H1 (cell line): ENCODE results near the gene CAMKK2. TPM values are rescaled to one million over a fixed set of nuclear protein-coding genes. Genes with fewer than 3 reads are reported as not detected.

ENCODE experiments used
- CTCF ChIA-PET: fragments of 300-600 bp; sonication (Branson Sonifier 250); formaldehyde crosslinking; loops from one replicate; lab custom pipeline; 2021; ENCODE audit not compliant: partially characterized antibody; lab: Charles Lee
- POLR2A ChIA-PET: fragments of 300-600 bp; sonication (Branson Sonifier 250); formaldehyde crosslinking; loops from one replicate; lab custom pipeline; 2021; ENCODE audit warnings: inconsistent platforms; ENCODE audit not compliant: partially characterized antibody; lab: Charles Lee
- DNase-seq, 2 experiments: peaks; one replicate each; pipeline versions ENCODE4 v3.0.0 to v3.0.0-alpha.2; 2010 to 2022; ENCODE audit warnings: low spot score in 2 of 2, low read depth in 1 of 2, mixed read lengths in 1 of 2
- FAIRE-seq: peaks from 2 replicates; lab custom pipeline; 2011; peaks lifted over from hg19 to GRCh38; lab: Jason Lieb, UNC
- H2AFZ ChIP-seq: 2 replicates; pipeline ENCODE4 v1.8.1; 2012; ENCODE audit warnings: low read length, inconsistent platforms
- H2AK5ac ChIP-seq: 2 replicates; pipeline ENCODE4 v1.6.1; 2013; ENCODE audit warnings: low read depth, low read length
- H2BK120ac ChIP-seq: replicated peaks from 2 replicates; pipeline ENCODE3; 2013; ENCODE audit warnings: low read depth, low read length, inconsistent platforms
- H2BK12ac ChIP-seq: 2 replicates; pipeline ENCODE4 v1.6.1; 2013; ENCODE audit warnings: low read depth, low read length
- H2BK15ac ChIP-seq: 2 replicates; pipeline ENCODE4 v1.6.1; 2013; ENCODE audit warnings: low read length
- H2BK20ac ChIP-seq: 2 replicates; pipeline ENCODE4 v1.6.1; 2013; ENCODE audit warnings: low read length
- H2BK5ac ChIP-seq: 2 replicates; pipeline ENCODE4 v1.6.1; 2013; ENCODE audit warnings: low read depth, low read length
- H3K14ac ChIP-seq: 2 replicates; pipeline ENCODE4 v1.6.1; 2013; ENCODE audit warnings: inconsistent platforms; ENCODE audit not compliant: insufficient read length
- H3K18ac ChIP-seq: 2 replicates; pipeline ENCODE4 v1.6.1; 2013; ENCODE audit warnings: low read length; ENCODE audit errors: extremely low read depth
- H3K23ac ChIP-seq: 2 replicates; pipeline ENCODE4 v1.6.1; 2013; ENCODE audit warnings: inconsistent platforms; ENCODE audit not compliant: insufficient read length
- H3K23me2 ChIP-seq: 2 replicates; pipeline ENCODE4 v1.6.1; 2013; ENCODE audit warnings: low read depth, low read length
- H3K27ac ChIP-seq: 2 replicates; pipeline ENCODE4 v1.6.1; 2011; ENCODE audit warnings: low read depth, low read length, inconsistent platforms
- H3K27me3 ChIP-seq, 4 experiments: replicated peaks in 1 of 4; 1 replicate in 1 of 4; 2 replicates in 3 of 4; pipeline versions ENCODE4 v1.6.1 to v1.8.1; 2011 to 2013; ENCODE audit warnings: low read length in 3 of 4, mild to moderate bottlenecking in 3 of 4, inconsistent platforms in 2 of 4, mixed read lengths in 2 of 4, moderate library complexity in 1 of 4; ENCODE audit not compliant: control insufficient read depth in 3 of 4, insufficient read depth in 3 of 4; ENCODE audit errors: extremely low read depth in 1 of 4
- H3K36me3 ChIP-seq, 4 experiments: 2 replicates each; pipeline versions ENCODE4 v1.6.1 to v1.8.1; 2011 to 2013; ENCODE audit warnings: mild to moderate bottlenecking in 4 of 4, low read length in 3 of 4, moderate library complexity in 2 of 4, control low read depth in 1 of 4, inconsistent platforms in 1 of 4; ENCODE audit not compliant: insufficient read depth in 4 of 4, control insufficient read depth in 2 of 4
- H3K4ac ChIP-seq: replicated peaks from 2 replicates; pipeline ENCODE3; 2013; ENCODE audit warnings: low read length, low read depth, mixed read lengths, inconsistent platforms; ENCODE audit not compliant: insufficient read length
- H3K4me1 ChIP-seq, 4 experiments: replicated peaks in 1 of 4; 1 replicate in 1 of 4; 2 replicates in 3 of 4; pipeline versions ENCODE4 v1.6.1 to v1.8.1; 2011 to 2013; ENCODE audit warnings: low read length in 3 of 4, inconsistent platforms in 2 of 4, mixed read lengths in 1 of 4; ENCODE audit not compliant: insufficient read depth in 4 of 4, control insufficient read depth in 3 of 4
- H3K4me2 ChIP-seq, 2 experiments: 2 replicates each; pipeline versions ENCODE4 v1.6.1 to v1.8.1; 2011 to 2013; ENCODE audit warnings: low read depth in 2 of 2, low read length in 2 of 2, control low read depth in 1 of 2, inconsistent platforms in 1 of 2, mild to moderate bottlenecking in 1 of 2; ENCODE audit not compliant: insufficient read depth in 1 of 2
- H3K4me3 ChIP-seq, 4 experiments: fragments of 200-600, 300-600 bp in 1 of 4; sonication (generic), shearing (Covaris generic), sonication (Bioruptor Twin) in 1 of 4; 2 replicates each; pipeline versions ENCODE4 v1.5.1 to v1.8.1; 2011 to 2016; ENCODE audit warnings: low read length in 4 of 4, low read depth in 3 of 4, control low read depth in 2 of 4, inconsistent platforms in 2 of 4, mild to moderate bottlenecking in 2 of 4, mixed read lengths in 1 of 4, moderate library complexity in 1 of 4; ENCODE audit not compliant: insufficient read depth in 2 of 4; ENCODE audit errors: extremely low read depth in 1 of 4
- H3K56ac ChIP-seq: replicated peaks from 2 replicates; pipeline ENCODE3; 2013; ENCODE audit warnings: low read depth, mild to moderate bottlenecking, mixed read lengths, low read length, inconsistent platforms; ENCODE audit not compliant: insufficient read length
- H3K79me1 ChIP-seq: 2 replicates; pipeline ENCODE4 v1.6.1; 2013; ENCODE audit warnings: low read depth, low read length, control low read depth
- H3K79me2 ChIP-seq, 2 experiments: 2 replicates each; pipeline versions ENCODE4 v1.6.1 to v1.8.1; 2012 to 2013; ENCODE audit warnings: low read length in 2 of 2, mild to moderate bottlenecking in 2 of 2, inconsistent platforms in 1 of 2; ENCODE audit not compliant: insufficient read depth in 2 of 2, control insufficient read depth in 1 of 2
- H3K9ac ChIP-seq, 4 experiments: replicated peaks in 1 of 4; 1 replicate in 1 of 4; 2 replicates in 3 of 4; pipeline versions ENCODE4 v1.6.1 to v1.8.1; 2011 to 2013; ENCODE audit warnings: low read depth in 3 of 4, low read length in 3 of 4, control low read depth in 2 of 4, mild to moderate bottlenecking in 2 of 4, moderate library complexity in 2 of 4, inconsistent platforms in 1 of 4; ENCODE audit errors: extremely low read depth in 1 of 4
- H3K9me3 ChIP-seq, 2 experiments: 2 replicates each; pipeline versions ENCODE4 v1.6.1 to v1.8.1; 2012 to 2013; ENCODE audit warnings: mild to moderate bottlenecking in 2 of 2, moderate library complexity in 2 of 2, control low read depth in 1 of 2, inconsistent platforms in 1 of 2, low read depth in 1 of 2, low read length in 1 of 2, mixed read lengths in 1 of 2; ENCODE audit not compliant: insufficient read depth in 2 of 2
- H4K20me1 ChIP-seq, 2 experiments: replicated peaks in 1 of 2; 2 replicates each; pipeline versions ENCODE3 to v1.8.1; 2011 to 2013; ENCODE audit warnings: inconsistent platforms in 2 of 2, low read length in 2 of 2, mild to moderate bottlenecking in 1 of 2; ENCODE audit not compliant: insufficient read depth in 2 of 2, control insufficient read depth in 1 of 2
- H4K5ac ChIP-seq: 2 replicates; pipeline ENCODE4 v1.6.1; 2013; ENCODE audit warnings: low read length, low read depth, mixed read lengths, inconsistent platforms; ENCODE audit not compliant: insufficient read length
- H4K8ac ChIP-seq: 2 replicates; pipeline ENCODE4 v1.8.0; 2013; ENCODE audit warnings: mild to moderate bottlenecking, moderate library complexity, low read length, inconsistent platforms; ENCODE audit not compliant: insufficient read depth; ENCODE audit errors: extremely low read depth
- H4K91ac ChIP-seq: replicated peaks from 2 replicates; pipeline ENCODE3; 2013; ENCODE audit warnings: low read length, mixed read lengths, inconsistent platforms; ENCODE audit not compliant: insufficient read length
- ATF2 ChIP-seq: IDR thresholded peaks from 2 replicates; pipeline ENCODE4 v1.6.1; 2012; ENCODE audit warnings: low read length, inconsistent platforms
- BCL11A ChIP-seq, 2 experiments: IDR thresholded peaks; one replicate each; pipeline ENCODE4 v1.6.1; 2011; ENCODE audit warnings: low read depth in 2 of 2, low read length in 2 of 2, mild to moderate bottlenecking in 2 of 2
- KDM5A ChIP-seq: fragments of 200-600 bp; IDR thresholded peaks from 2 replicates; pipeline ENCODE4 v1.7.1; 2012; ENCODE audit warnings: mild to moderate bottlenecking, low read length, inconsistent platforms, mixed read lengths
- PHF8 ChIP-seq: fragments of 200-600 bp; sonication (generic); conservative IDR thresholded peaks from 2 replicates; pipeline ENCODE4 v1.7.1; 2012; ENCODE audit warnings: low read depth, mild to moderate bottlenecking, inconsistent platforms, low read length, moderate library complexity
- RFX5 ChIP-seq: IDR thresholded peaks from 2 replicates; pipeline ENCODE4 v1.6.1; 2011; ENCODE audit warnings: low read depth, low read length, improper control_type of control experiment, borderline replicate concordance
- RXRA ChIP-seq: IDR thresholded peaks from 2 replicates; pipeline ENCODE4 v1.6.1; 2011; ENCODE audit warnings: low read depth, mild to moderate bottlenecking, low read length, moderate library complexity; ENCODE audit not compliant: insufficient read depth
- SIN3A ChIP-seq, 2 experiments: IDR thresholded peaks in 1 of 2; conservative IDR thresholded peaks in 1 of 2; 2 replicates each; pipeline ENCODE4 v1.6.1; 2011 to 2012; ENCODE audit warnings: low read length in 2 of 2, improper control_type of control experiment in 1 of 2, low read depth in 1 of 2, mild to moderate bottlenecking in 1 of 2
- TCF12 ChIP-seq: IDR thresholded peaks from 2 replicates; pipeline ENCODE4 v1.6.1; 2011; ENCODE audit warnings: low read depth, mild to moderate bottlenecking, low read length
- WGBS, 2 experiments: shearing (Covaris generic) in 1 of 2; methylation state at CpG; one replicate each; pipeline versions ENCODE4 v1.1.6 to v1.1.7; 2013 to 2015; ENCODE audit warnings: low lambda C conversion rate in 2 of 2, mixed read lengths in 2 of 2, inconsistent platforms in 1 of 2, low coverage in 1 of 2, missing lambda C conversion rate in 1 of 2; ENCODE audit not compliant: insufficient replicate concordance in 2 of 2, insufficient coverage in 1 of 2, insufficient read length in 1 of 2; ENCODE audit errors: extremely low coverage in 1 of 2, missing lambda C conversion rate in 1 of 2; 5-methylcytosine and 5-hydroxymethylcytosine counted together
- polyA plus RNA-seq, 7 experiments: library from polyadenylated mRNA; depleted of rRNA in 3 of 7; stranded (reverse) in 5 of 7; unstranded in 2 of 7; fragments of >200 nt in 5 of 7; fragments of 200-250 nt in 2 of 7; gene quantifications; 1 replicate in 5 of 7; 2 replicates in 1 of 7; 4 replicates in 1 of 7; pipeline versions ENCODE4 v1.2.1 to v1.2.3, GENCODE V29; 2011 to 2013; ENCODE audit warnings: missing spikeins in 2 of 7, mixed read lengths in 2 of 7
- total RNA-seq: library from RNA; stranded (reverse); fragmentation: NEBNext Ultra II Directional; extraction: Animal tissue kit (Norgen Biotek cat#: 25700); gene quantifications from 2 replicates; pipeline ENCODE4 v1.2.1, GENCODE V29; 2021
- TF ChIP-seq, protein P1 (sequence below), 3 experiments: IDR thresholded peaks; 1 replicate in 2 of 3; 2 replicates in 1 of 3; pipeline versions ENCODE4 v1.5.1 to v1.6.1; 2011; ENCODE audit warnings: low read length in 3 of 3, mild to moderate bottlenecking in 3 of 3, inconsistent platforms in 2 of 3, low read depth in 1 of 3, moderate library complexity in 1 of 3; ENCODE audit not compliant: insufficient read depth in 1 of 3; ENCODE audit errors: control extremely low read depth in 1 of 3

CAMKK2 gene
- total and polyA plus RNA-seq, 2 of the 8 experiments (the other 6 are each of a cell fraction or from before 2014, with no cell fraction given), result 29.6 to 30.6 TPM

DNA sequence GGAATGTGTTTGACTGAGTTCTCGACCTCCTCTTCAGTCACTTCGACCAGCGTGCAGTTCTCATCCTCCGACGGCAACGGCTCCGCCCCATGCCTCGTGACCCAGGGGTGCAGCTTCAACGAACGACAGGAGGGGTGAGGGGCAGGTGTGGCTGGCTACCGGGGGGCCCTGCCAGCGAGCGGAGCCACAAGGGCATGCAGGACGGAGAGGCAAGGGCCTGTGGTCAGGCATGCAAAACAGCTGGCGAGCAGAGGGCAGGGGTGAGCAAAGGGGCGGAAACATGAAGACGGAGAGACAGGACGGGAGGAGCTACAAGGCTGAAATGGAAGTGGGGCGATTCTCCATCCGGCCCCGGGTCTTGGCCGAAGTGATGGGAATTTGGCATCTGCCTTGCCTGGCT, 47.9 kb downstream of the CAMKK2 start:
- 93% methylated on average over 17 of the region's 22 CpGs; no CpG with 5 or more reads in 1 of the 2 experiments for WGBS, 2 experiments
- no peaks in the 10 kb centered on the region for H4K20me1 ChIP-seq
- no peak overlapping the region for H2BK5ac ChIP-seq
- no peak overlapping the region for H2AK5ac ChIP-seq
- no peak overlapping the region for H2BK15ac ChIP-seq
- H2BK120ac ChIP-seq, result no peak overlapping the region
- no peak overlapping the region for H3K4me2 ChIP-seq
- no peak overlapping the region for H3K56ac ChIP-seq
- no peak overlapping the region for H3K4me3 ChIP-seq
- no peaks in the 10 kb centered on the region for H3K79me2 ChIP-seq
- DNase-seq (no peak), FAIRE-seq (no peak)
- no peaks in the 10 kb centered on the region; the same call in 1 of the 2 replicates for H3K23me2 ChIP-seq
- no peak overlapping the region for H3K14ac ChIP-seq
- H4K8ac ChIP-seq, result no peak overlapping the region
- H4K91ac ChIP-seq, result no peak overlapping the region
- H3K36me3 ChIP-seq, result peaks cover 10 to 35% (median 34%) of the 10 kb centered on the region in 4 experiments
- H3K9ac ChIP-seq, result no peak overlapping the region
- H3K9me3 ChIP-seq, result no peaks in the 10 kb centered on the region
- no peak overlapping the region for H3K27ac ChIP-seq
- no peak overlapping the region for H2BK20ac ChIP-seq
- no peak overlapping the region for H3K23ac ChIP-seq
- H4K5ac ChIP-seq, result no peak overlapping the region
- no peak overlapping the region for H3K18ac ChIP-seq
- no peak overlapping the region for H2BK12ac ChIP-seq
- CTCF ChIA-PET, result interaction anchor here (1.6 to 1.8 kb wide), 2 partner anchors 10 to 19 kb away, joined by 5 read pairs; no protein-coding TSS in a partner anchor
- no peaks in the 10 kb centered on the region for H3K27me3 ChIP-seq
- POLR2A ChIA-PET, result interaction anchor here (0.7 to 1.1 kb wide), 2 partner anchors 10 to 93 kb away, joined by 3 read pairs; no protein-coding TSS in a partner anchor
- no peak overlapping the region for H2AFZ ChIP-seq
- H3K4me1 ChIP-seq, result no peaks in the 10 kb centered on the region
- no peaks in the 10 kb centered on the region for H3K79me1 ChIP-seq
- no peak overlapping the region for H3K4ac ChIP-seq
- no peak for TF ChIP-seq ATF2
- TF ChIP-seq SIN3A (conservative IDR thresholded peaks at IDR 0.05 in 1 of 2, IDR thresholded peaks at IDR 0.05 in 1 of 2; ENCODE audit: low read depth in 1 of 2, low read length in 2 of 2), result no peak
- TF ChIP-seq RFX5, result no peak
- TF ChIP-seq, protein P1, sequence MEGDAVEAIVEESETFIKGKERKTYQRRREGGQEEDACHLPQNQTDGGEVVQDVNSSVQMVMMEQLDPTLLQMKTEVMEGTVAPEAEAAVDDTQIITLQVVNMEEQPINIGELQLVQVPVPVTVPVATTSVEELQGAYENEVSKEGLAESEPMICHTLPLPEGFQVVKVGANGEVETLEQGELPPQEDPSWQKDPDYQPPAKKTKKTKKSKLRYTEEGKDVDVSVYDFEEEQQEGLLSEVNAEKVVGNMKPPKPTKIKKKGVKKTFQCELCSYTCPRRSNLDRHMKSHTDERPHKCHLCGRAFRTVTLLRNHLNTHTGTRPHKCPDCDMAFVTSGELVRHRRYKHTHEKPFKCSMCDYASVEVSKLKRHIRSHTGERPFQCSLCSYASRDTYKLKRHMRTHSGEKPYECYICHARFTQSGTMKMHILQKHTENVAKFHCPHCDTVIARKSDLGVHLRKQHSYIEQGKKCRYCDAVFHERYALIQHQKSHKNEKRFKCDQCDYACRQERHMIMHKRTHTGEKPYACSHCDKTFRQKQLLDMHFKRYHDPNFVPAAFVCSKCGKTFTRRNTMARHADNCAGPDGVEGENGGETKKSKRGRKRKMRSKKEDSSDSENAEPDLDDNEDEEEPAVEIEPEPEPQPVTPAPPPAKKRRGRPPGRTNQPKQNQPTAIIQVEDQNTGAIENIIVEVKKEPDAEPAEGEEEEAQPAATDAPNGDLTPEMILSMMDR (IDR thresholded peaks at IDR 0.05; ENCODE audit: control extremely low read depth in 1 of 3, insufficient read depth in 1 of 3, low read depth in 1 of 3, low read length in 3 of 3), result no peak
- TF ChIP-seq BCL11A (IDR thresholded peaks at IDR 0.05; ENCODE audit: low read depth in 2 of 2, low read length in 2 of 2), result no peak
- TF ChIP-seq RXRA, result no peak
- TF ChIP-seq KDM5A, result no peak
- TF ChIP-seq TCF12, result no peak
- TF ChIP-seq PHF8, result no peak
